Lower leg skin (tissue), 4 donors: Measurements from ENCODE around the gene KCNJ16. TPM values are rescaled to one million over a fixed set of nuclear protein-coding genes. Genes with fewer than 3 reads are reported as not detected.

Source experiments
- DNase-seq, 2 donors: peaks; one replicate each; pipeline ENCODE4 v3.0.0-alpha.2; 2019; ENCODE audit warnings: low spot score in 2 of 2
- H3K4me3 ChIP-seq: fragments of 200-600 bp; sonication (generic); 2 replicates; pipeline ENCODE4 v1.5.1; 2017; ENCODE audit warnings: mild to moderate bottlenecking, low read depth; ENCODE audit not compliant: poor library complexity, severe bottlenecking
- POLR2A ChIP-seq, 2 donors: fragments of 450-650 bp; IDR thresholded peaks; one replicate each; pipeline ENCODE4 v1.6.1; 2016 to 2017; ENCODE audit warnings: antibody characterized with exemption in 2 of 2, mild to moderate bottlenecking in 1 of 2, moderate library complexity in 1 of 2
- WGBS, 2 donors: methylation state at CpG; one replicate each; pipeline ENCODE4 v1.1.5; 2018; 5-methylcytosine and 5-hydroxymethylcytosine counted together
- intact Hi-C: fragments of 100-400 bp; cut with DNase I; formaldehyde crosslinking; loops from one replicate; pipeline ENCODE4 v1.15.0; 2023; ENCODE audit warnings: low total_unique reads
- total RNA-seq, 4 donors: library from RNA; depleted of rRNA; stranded (reverse); fragments of >200 nt; gene quantifications; one replicate each; pipeline ENCODE4 v1.1.0, GENCODE V29; 2016
- TF ChIP-seq, protein P1 (sequence below), 3 donors: fragments of 450-650 bp; IDR thresholded peaks; one replicate each; pipeline ENCODE4 v1.5.1; 2016; ENCODE audit warnings: antibody characterized with exemption in 3 of 3, mild to moderate bottlenecking in 3 of 3, moderate library complexity in 2 of 3

Gene KCNJ16
- total RNA-seq, 4 donors from 2014 or later: 1.1 TPM; not detected in 3

DNA sequence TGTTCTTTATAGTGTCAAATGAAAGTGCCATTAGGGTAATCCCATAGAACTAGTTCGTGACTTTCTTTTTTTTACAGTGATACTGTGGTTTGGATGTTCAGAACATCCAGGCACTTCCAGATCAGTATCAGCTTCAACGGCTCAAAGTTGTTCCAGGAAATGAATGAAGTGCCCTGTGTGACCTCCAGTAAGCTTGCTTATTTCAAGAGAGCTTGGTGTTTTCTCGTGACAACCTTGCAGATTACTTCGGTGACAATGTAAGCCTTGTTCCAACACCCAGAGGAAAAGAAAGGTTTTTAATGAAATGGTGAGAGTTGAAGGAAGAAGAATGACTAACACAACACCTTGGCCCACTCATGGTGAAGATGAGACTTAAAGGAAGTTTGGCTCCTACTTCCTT, 16.0 kb upstream of the KCNJ16 start:
- no peak for DNase-seq
- no peak for TF ChIP-seq POLR2A (IDR thresholded peaks at IDR 0.05)
- TF ChIP-seq, protein P1, sequence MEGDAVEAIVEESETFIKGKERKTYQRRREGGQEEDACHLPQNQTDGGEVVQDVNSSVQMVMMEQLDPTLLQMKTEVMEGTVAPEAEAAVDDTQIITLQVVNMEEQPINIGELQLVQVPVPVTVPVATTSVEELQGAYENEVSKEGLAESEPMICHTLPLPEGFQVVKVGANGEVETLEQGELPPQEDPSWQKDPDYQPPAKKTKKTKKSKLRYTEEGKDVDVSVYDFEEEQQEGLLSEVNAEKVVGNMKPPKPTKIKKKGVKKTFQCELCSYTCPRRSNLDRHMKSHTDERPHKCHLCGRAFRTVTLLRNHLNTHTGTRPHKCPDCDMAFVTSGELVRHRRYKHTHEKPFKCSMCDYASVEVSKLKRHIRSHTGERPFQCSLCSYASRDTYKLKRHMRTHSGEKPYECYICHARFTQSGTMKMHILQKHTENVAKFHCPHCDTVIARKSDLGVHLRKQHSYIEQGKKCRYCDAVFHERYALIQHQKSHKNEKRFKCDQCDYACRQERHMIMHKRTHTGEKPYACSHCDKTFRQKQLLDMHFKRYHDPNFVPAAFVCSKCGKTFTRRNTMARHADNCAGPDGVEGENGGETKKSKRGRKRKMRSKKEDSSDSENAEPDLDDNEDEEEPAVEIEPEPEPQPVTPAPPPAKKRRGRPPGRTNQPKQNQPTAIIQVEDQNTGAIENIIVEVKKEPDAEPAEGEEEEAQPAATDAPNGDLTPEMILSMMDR (IDR thresholded peaks at IDR 0.05): no peak
- H3K4me3 ChIP-seq: no peak overlapping the region
- intact Hi-C loops: no loop called here
- WGBS, 2 donors: 49% methylated on average over 4 of the region's 4 CpGs

DNA sequence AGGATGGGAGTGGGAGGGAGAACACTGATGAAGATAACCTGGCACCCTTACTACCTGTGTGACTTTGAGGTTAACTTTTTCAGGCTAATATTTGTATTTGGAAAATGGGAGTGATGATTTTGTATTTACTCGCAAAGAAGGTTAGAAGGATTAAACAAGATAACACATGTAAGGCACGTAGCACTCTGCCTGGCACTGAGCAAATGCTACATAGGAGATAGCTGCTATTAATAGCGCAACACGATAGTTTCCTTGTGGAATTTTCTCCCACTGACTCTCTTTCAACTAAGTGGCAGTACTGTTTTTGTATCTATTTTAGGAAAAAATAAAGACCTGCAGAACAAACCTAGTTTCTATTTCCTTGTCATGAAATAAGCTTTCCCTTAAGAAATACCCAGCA, 15.4 kb upstream of the KCNJ16 start:
- intact Hi-C loops: no loop called here
- H3K4me3 ChIP-seq: no peak overlapping the region
- 58 to 71% methylated on average over 4 of the region's 4 CpGs for WGBS, 2 donors
- DNase-seq: no peak
- TF ChIP-seq, protein P1 (IDR thresholded peaks at IDR 0.05): no peak

DNA sequence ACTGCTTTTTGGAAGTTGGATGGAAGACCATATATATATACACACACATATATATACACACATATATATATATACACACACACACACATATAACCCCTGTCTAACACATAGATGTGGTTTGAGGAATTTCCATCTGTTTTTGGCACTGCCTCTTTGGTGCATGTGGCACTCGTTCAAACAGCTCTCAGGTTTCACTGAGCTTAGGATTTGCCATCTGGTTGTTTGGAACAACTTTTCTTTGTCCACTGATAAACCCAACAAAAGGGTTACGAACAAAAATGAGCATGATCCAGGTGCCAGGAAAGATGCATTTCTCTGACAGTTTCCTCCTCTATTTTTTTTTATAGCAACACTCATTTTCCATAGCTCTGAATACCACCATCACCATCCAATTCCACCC, 14.6 kb upstream of the KCNJ16 start:
- no peak overlapping the region for H3K4me3 ChIP-seq
- TF ChIP-seq, protein P1 (IDR thresholded peaks at IDR 0.05): no peak
- no peak for TF ChIP-seq POLR2A (IDR thresholded peaks at IDR 0.05)
- no peak for DNase-seq
- 20 to 34% methylated on average over 2 of the region's 2 CpGs for WGBS, 2 donors
- intact Hi-C loops: no loop called here

DNA sequence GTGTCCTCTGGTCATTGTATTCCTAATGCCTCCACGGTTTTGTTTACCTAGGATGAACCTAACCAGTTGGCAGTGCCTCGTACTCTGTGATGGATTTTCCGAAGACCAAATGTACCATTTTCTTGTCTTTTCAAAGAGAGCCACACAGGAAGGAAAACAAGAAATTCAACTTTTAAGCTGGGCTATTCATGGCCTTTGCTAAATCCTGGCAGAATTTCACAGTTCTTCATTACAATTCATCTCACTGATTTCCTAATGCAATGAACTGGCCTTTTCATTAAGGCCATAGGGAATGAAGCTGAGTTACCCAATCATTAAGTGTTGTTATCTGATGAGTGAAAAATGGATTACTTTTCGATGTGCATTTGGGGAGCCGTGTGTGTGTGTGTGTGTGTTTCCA, 7.9 kb upstream of the KCNJ16 start:
- no peak overlapping the region for H3K4me3 ChIP-seq
- WGBS, 2 donors: 60 to 67% methylated on average over 5 of the region's 5 CpGs
- intact Hi-C loops: no loop called here
- DNase-seq: no peak
- TF ChIP-seq, protein P1 (IDR thresholded peaks at IDR 0.05): no peak
- no peak for TF ChIP-seq POLR2A (IDR thresholded peaks at IDR 0.05)

DNA sequence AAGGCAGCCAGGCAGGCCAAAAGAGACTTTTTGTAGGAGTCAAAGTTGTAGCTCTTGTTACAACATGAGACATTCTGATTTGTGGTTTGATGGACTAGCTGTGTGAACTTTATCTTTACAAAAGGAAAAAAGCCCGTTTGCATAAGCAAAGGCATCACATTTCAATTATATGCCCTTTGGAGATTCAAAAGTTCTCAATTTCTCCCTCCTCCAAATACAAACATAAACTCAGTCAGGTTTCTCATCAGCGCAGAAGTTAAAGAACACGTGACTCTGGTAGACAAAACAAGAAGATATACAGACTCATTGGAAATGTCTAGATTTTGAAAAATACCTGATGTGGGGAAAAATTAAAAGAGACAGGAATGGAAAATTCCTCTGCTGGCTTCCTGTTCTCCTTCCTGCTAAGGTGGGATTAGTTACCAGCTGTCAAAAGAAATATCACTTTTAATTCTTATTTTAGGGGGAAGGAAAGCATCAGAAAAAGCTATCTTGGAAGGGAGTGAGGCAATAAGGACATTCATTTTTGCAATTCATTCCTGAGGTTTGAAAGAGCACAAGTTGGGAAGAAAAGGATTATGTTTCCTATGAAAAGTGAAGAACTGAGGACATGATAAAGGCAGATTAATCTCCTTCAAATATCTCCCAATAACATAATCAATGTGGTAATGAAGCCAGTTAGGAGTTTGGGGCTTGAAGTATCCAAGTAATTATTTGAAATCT, 4.6 kb upstream of the KCNJ16 start:
- WGBS, 2 donors: 62 to 66% methylated on average over 3 of the region's 3 CpGs
- no peak overlapping the region for H3K4me3 ChIP-seq
- no peak for DNase-seq
- no peak for TF ChIP-seq POLR2A (IDR thresholded peaks at IDR 0.05)
- TF ChIP-seq, protein P1 (IDR thresholded peaks at IDR 0.05): no peak
- intact Hi-C loops: no loop called here

DNA sequence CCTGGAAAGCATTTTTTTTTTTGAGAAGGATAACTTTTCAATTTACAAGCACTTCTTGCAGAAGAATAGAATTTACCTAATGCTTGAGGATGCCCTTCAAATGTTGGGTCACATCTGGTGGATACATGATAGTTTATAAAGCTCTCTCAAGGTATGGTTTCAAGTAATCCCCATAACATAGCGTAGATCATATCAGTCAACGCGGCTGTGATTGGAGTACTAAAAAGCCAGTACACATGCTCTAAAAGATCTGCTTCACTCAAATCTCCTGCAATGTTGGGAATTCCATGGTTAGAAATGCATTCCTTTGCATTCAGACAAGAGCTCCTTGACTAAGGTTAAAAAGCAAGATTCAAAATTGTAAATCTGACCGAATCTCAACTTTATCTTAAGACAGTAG, 3.9 kb upstream of the KCNJ16 start:
- no peak overlapping the region for H3K4me3 ChIP-seq
- TF ChIP-seq, protein P1 (IDR thresholded peaks at IDR 0.05): no peak
- TF ChIP-seq POLR2A (IDR thresholded peaks at IDR 0.05): no peak
- intact Hi-C loops: no loop called here
- no peak for DNase-seq
- WGBS, 2 donors: 95% methylated on average over 4 of the region's 4 CpGs
